Limb (tissue), 2 donors: ENCODE data around the gene FKBP3.
A peak's percentile ranks its signal among the peaks of the same experiment; 100 is the strongest.
"Not testable (repeated sequence)": the region's sequence is repeated elsewhere in the genome, so short reads cannot be mapped to it uniquely, and the experiment has no call there.

Experiments
- DNase-seq, 2 donors: peaks; one replicate each; pipeline ENCODE4 v3.0.0-alpha.2; 2016; ENCODE audit errors: extremely low spot score in 2 of 2

The FKBP3 gene

DNA sequence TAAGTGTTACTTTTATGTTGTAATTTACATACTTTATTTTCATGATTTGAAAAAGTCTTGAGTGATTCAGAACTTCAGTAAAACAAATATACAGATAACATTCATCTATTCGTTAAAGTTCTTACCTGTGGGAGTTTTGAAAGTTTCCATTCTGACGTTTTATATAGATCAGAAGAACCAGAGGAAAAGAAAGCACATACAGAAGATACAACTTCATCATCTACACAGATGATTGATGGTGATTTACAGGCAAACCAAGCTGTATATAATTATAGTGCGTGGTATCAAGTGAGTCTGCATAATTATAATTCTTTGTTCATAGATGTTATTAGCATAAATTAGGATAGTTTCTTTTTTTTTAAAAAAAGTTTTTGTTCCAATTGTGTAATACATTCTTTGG, 20.0 kb downstream of the FKBP3 start:
- no peak for DNase-seq

DNA sequence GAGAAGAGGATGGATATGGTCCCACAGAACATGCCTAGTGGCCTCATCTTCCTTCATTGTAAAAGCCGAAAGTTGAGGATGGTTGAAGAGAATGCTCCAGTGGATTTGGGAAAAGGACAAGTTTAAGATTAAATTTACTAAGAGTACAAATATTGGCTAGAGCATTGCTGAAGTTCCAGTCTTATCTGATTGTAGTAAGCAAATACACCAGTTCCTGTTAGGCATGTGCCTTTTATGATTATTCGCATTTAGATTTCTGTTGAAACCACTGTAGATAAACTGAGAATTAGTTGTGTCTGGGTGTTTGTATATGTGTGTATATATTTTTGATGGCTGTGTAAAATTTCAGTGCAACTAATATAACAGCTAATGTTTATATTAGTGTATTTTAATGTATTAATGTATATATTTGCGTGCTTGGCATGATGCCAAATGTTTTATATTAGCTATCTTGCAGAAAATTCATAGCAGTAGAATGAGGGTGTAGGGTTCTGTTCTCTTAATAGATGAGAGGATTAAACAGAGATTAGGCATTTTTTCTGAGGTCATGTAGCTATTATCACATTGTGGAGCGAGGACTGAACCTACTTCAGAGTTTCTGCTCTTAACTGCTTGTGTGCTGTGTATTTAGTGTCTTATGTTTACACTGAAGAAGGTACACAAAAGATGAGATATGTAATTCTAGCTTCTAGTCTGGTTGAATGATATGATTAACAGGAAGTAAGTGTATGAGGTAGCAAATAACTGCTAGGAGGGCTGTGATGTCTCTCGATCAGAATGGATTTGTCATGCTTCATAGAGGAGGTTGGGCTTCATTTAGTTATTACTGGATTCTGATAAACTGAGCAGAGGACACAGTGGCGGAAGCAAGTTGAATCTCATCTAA, 21.1 kb downstream of the FKBP3 start:
- DNase-seq, result no peak

DNA sequence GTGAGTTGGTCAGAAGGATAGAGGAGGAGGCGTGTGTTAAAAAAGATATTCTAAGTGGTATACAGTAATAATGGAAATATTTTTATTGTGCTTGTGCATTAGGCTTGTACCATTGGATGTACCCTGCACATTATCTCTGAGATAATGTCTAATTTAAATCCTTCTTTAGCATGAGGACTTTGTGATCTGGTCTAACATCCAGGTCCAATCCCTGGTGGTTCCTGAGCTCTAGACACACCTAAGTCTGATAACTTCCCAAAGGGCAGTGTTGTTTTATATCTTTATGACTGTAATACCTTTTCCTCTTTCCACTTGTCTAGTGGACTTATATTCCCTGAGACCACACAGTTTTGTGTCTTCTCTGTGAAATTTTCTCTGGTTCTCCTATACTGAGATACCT, 29.7 kb downstream of the FKBP3 start:
- no peak for DNase-seq

DNA sequence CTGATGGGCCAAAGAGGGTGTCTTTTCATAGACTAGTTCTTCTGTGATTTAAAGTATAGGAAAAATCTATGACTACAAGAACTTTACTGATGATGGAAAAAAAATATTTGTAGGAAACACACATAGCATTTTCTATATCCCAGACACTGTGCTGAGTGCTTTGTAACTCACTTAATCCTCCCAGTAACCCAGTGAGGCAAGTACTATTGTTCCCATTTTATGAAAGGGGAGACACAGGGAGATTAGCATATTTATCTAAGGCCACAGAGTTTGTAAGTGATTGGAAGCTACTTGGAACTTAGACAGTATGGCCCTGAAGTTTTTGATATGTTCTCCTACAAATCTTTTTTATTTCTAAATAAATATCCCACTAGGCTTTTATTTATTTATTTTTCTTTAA, 30.5 kb downstream of the FKBP3 start:
- no peak for DNase-seq

DNA sequence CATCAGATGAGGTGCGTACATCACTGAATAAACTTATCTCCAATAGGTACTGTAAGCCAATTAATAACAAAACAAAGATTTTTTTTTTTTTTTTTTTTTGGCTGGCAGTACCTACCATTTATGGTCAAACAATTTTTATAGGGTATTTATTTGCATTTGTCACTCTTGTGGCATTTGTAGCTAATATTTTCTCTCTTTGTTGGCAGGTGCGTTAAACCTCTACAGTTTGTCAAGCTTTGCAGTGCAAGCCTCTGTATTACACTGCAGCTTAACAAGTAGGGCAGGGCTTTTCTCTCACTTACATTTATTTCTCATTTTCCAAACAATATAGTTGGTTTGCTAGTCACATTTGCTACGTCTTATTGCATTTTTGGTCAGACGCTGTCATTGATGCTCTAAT, 38.1 kb downstream of the FKBP3 start:
- no peak for DNase-seq

DNA sequence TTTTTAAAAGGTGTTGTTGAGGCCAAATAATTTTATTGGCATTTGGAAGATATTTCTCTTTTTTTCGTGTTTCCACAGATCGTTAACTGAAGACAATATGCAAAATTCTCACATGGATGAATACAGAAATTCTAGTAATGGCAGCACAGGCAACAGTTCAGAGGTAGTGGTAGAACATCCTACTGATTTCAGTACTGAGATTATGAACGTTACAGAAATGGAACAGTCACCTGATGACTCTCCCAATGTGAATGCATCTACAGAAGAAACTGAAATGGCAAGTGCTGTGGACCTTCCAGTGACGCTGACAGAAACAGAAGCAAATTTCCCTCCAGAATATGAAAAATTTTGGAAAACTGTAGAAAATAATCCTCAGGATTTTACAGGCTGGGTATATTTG, 39.1 kb downstream of the FKBP3 start:
- DNase-seq, result no peak

DNA sequence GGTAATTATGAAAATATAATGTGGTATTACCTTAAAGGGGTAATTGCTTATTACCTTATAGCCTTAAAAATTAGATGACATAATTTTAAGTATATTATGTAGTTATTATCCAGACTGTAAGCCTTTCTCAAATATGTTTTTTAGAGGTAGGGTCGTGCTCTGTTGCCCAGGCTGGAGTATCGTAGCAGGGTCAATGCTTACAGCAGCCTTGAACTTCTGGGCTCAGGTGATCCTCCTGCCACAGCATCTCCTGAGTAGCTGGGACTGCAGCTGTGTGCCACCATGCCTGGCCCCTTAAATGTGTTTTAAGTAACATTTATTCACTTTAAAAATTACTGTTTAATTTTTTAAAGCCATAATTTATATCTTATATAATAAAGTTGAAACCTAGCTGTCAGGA, 40.0 kb downstream of the FKBP3 start:
- DNase-seq, result no peak

DNA sequence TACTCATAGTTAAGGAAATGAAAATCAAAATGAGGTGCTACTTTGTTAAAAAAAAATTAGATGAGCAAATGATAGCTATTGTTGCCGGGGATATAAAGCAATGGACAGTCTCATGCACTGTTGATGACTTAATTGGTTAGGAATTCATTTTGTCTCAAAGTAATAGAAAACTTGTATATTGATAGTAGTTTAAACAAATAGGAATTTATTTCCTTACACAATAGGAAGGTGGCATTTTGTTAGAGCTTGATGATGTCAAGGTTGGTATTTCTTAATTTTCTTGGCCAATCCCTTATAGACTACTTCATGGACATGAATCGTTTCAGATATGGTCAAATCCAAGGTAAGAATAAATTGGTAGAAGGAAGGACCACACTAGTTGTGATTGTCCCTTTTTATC, 42.6 kb downstream of the FKBP3 start:
- DNase-seq, result no peak

DNA sequence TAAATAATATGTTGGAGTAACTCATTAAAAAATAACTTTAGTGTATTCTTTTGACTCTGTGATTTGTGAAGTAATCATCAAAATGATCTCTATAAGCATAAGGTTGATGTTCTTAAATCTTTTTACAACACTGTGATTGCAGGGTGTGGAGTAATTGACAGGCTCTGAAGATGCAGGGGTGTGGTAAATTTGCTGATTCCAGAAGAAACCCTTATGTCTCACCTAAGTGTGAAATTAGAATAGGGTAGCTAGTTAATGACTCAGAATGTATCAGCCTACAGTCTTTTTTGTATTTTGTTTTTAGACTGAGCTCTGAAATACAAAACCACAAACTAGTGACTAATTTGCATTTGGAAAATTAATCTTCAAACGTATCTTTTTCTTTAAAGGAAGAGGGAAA, 44.5 kb downstream of the FKBP3 start:
- DNase-seq, result no peak

DNA sequence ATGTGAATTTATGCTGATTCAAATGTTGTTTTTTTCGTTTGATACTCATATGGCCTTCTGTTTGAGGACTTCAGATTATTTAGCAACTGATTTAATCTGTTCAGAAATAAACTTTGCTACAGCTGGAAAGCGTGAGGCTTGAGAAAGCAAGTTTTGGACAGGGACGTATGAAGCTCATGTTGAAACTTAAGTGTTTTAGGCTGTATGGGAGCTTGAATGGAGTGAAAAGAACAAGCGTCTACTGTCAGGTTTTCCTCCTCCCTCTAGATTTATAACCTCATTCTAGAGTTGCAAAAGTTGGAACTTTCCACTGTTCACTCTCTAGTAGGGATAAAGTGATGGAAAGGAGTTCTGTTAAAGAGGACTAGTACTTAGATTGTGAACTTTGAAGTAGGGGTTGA, 49.3 kb downstream of the FKBP3 start:
- DNase-seq, result peak in 1 of 2 donors; percentile 18

DNA sequence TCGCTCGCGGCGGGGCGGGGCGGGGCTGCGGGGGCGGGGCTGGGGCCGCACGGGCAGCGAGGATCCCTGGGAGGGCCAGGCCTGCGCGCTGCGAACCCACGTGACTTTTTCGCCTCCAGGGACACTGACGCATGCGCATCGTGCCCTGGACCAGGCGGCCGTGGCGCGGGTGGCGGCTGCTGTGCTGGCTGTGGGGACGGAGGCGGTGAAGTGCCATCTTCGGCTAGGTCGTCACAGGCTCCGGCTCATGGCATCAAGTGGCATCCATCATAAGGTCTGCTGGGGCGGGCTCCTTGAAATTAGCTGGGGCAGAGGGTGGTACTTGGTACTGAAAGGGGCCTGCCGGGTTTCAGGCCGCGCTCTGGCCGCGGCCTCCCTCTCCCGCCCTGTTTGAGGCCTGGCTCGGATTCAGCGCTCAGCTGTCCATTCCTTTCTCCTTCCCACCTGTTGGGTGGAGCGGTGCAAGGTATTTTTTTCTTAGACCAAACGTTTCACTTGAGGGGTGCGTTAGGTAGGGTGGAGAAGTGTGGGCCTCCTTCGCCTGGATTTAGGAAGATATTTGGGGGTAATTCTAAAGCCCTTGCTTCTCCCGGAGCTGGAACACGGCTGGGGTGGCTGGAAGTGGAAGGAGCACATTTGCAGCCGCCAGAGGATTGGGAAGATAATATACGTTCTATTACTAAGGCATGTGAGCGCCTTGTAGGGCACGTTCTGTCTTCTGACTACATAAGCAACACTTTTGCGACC, 50.1 kb downstream of the FKBP3 start, which contains the start of gene PRPF39:
Gene PRPF39, plus strand, starts transcription at position 141 of the 747 bp plus-strand sequence. CDS start 11,124 bp downstream, outside the sequence.
- peak; percentile 93 to 97 for DNase-seq

DNA sequence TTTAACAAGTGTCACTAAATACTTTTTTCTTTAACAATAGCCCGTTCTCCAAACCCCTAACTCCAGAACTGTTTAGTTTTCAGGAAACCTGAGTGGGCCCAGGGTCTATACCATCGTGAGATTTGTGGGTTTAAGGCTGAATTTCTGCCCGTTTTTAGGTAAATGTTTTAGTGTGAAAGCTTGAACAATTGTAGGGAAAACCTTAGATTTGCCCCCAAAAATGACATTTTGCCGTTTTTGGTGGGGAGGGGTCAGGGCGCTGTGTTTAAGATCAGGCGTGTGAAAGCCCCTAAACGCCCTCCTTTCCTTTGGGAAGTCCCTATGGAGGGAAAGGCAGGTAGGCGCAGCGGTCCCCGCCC, 50.7 kb downstream of the FKBP3 start:
- DNase-seq, result no peak

DNA sequence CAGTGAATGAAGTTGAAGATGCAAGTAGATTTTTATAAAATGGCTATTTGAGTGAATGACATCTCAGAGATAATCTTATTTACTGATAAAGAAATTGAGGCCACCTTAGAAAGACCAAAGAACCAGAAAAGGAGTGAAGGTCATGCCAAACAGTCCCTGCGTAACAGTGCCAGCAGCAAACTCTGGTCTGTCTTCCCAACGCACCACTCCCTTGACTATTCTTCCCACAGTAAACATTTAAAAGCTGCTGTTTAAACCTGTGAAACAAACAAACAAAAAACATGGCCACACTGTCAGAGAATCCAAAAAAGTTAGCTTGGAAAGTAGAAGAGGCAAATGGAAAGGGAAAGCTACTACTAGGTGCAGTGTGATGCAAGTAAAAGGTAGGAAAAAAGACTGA, 51.9 kb downstream of the FKBP3 start:
- no peak for DNase-seq

DNA sequence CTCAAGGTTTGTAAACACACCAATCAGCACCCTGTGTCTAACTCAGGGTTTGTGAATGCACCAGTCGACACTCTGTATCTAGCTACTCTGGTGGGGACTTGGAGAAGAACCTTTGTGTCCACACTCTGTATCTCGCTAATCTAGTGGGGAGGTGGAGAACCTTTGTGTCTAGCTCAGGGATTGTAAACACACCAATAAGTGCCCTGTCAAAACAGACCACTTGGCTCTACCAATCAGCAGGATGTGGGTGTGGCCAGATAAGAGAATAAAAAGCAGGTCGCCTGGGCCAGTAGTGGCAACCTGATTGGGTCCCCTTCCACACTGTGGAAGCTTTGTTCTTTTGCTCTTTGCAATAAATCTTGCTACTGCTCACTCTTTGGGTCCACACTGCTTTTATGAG, 53.2 kb downstream of the FKBP3 start:
- DNase-seq, result not testable (repeated sequence)

DNA sequence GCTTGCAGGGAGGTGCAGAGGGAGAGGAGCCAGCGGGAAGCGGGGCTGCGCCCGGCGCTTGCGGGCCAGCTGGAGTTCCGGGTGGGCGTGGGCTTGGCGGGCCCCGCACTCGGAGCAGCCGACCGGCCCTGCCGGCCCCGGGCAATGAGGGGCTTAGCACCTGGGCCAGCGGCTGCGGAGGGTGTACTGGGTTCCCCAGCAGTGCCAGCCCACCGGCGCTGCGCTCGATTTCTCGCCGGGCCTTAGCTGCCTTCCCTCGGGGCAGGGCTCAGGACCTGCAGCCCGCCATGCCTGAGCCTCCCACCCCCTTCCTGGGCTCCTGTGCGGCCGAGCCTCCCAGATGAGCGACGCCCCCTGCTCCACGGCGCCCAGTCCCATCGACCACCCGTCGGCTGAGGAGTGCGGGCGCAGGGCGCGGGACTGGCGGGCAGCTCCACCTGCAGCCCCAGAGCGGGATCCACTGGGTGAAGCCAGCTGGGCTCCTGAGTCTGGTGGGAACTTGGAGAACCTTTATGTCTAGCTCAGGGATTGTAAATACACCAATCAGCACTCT, 53.8 kb downstream of the FKBP3 start:
- not testable (repeated sequence) for DNase-seq

DNA sequence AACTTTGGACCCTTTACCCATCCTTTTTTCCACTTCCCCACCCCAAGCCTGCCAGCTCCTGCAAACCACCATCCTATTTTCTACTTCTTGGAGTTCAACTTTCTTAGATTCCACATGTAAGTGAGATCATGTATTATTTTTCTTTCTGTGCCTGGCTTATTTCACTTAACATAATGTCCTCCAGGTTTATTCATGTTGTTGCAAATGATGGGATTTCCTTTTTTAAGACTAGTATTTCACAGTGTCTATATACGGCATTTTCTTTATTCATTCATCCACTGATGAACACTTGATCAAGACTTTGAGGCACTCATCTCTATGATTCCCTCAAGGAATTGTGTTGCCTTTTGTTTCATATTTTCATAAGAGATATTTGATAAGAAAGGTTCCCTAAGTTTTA, 56.0 kb downstream of the FKBP3 start:
- no peak for DNase-seq

DNA sequence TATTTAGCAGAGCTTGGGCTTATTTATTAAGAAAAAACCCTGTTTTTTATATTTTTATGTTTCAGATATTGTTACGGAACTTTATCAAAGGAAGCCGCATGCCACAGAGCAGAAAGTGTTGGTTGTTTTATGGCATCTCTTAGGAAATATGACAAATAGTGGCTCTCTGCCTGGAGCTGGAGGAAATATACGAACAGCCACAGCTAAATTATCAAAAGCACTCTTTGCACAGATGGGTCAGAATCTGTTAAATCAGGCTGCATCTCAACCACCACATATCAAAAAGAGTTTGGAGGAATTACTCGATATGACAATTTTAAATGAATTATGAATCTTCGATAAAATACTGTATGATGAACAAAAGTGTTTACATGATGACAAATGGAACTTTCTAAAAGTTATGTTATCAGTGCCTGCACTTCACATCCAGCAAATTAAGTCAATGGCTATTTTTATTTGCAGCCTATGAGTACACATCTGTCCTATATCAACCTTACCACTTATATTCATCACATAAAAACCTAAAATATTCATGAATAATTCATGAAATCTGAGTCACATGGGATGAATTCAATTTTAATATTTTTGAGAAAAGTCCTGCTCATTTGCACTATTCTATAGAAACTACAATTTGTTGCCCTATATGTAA, 60.9 kb downstream of the FKBP3 start:
- no peak for DNase-seq

DNA sequence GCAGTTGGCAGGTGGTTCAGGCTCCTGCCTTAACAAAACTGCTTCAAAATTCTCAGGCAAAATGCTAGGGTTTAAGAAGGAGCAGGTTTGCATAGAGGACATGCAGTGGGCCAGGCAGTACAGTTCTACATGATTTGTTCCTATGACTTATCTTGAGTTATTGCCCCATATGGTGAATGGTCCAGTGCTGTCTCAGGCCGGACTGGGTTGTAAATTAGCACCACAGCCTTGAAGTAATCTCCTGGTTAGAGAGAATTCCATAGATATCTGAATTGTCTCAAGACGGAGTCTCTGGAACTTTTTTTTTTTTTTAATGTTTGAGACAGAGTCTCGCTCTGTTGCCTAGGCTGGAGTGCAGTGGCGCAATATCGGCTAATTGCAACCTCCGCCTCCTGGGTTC, 62.2 kb downstream of the FKBP3 start:
- no peak for DNase-seq

DNA sequence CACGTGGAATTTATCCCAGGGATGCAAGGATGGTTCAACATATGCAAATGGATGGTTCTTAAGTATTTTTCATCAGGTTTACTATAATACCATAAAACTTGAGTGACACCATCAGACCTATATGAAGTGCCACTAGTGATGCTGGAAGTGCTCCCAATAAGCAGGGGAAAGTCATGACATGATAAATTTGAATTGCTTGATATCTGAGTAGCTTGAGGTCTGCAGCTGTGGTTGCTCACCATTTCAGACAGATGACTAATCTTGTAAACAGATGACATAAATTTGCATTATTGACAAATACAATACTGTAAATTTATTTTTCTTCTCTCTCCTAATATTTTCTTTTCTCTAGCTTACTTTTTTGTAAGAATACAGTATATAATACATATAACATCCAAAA, 64.1 kb downstream of the FKBP3 start:
- DNase-seq, result no peak

DNA sequence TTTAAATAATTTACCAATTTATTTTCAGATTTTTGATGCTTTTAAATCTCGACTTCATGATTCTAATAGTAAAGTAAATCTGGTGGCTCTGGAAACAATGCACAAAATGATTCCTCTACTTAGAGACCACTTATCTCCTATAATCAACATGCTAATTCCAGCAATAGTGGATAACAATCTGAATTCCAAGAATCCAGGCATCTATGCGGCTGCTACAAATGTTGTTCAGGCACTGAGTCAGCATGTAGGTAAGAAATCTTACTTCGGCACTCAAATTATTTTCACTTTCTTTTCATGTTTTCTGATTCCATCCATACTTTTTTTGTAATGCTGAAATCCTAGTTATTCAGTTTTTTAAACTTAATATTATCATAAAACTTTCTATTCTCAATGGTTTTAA, 65.9 kb downstream of the FKBP3 start:
- DNase-seq, result no peak

DNA sequence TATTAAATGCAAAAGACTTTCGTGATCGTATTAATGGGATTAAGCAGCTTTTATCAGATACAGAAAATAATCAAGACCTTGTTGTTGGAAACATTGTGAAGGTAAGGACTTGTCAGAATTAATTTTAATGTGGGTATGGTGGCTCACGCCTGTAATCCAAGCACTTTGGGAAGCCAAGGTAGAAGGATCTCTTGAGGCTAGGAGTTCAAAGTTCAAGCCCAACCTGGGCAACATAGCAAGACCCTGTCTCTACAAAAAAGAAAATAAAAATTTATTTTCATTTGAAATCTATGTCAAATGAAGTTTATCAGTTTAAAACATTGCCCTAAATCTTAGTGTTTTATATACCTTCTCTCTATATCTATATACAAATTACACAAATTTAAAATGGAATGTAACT, 67.6 kb downstream of the FKBP3 start:
- DNase-seq, result no peak

DNA sequence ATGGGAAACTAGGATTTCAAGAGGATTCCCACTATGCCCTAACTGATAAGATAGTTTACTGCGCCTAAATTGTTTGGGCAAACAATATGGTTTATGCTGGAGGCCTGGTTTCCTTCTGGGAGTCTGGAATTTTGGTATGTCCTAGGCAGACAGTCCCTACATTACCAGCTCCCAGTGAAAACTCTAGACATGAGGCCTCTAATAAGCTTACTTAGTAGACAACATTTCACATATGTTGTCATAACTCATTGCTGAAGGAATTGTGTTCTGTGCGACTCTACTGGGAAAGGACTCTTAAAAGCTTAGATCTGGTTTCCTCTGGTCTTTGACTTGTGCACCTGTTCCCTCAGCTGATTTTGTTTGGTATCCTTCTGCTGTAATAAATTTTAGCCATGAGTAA, 68.3 kb downstream of the FKBP3 start:
- DNase-seq, result no peak
